T-helper 9 cell (primary cell): Measurements from ENCODE around the gene PLPP2.
A peak's percentile ranks its signal among the peaks of the same experiment; 100 is the strongest.
"Not testable (repeated sequence)": the region's sequence is repeated elsewhere in the genome, so short reads cannot be mapped to it uniquely, and the experiment has no call there.

ENCODE experiments used
- DNase-seq: peaks from one replicate; pipeline ENCODE4 v3.0.0-alpha.2; 2020

Gene PLPP2

DNA sequence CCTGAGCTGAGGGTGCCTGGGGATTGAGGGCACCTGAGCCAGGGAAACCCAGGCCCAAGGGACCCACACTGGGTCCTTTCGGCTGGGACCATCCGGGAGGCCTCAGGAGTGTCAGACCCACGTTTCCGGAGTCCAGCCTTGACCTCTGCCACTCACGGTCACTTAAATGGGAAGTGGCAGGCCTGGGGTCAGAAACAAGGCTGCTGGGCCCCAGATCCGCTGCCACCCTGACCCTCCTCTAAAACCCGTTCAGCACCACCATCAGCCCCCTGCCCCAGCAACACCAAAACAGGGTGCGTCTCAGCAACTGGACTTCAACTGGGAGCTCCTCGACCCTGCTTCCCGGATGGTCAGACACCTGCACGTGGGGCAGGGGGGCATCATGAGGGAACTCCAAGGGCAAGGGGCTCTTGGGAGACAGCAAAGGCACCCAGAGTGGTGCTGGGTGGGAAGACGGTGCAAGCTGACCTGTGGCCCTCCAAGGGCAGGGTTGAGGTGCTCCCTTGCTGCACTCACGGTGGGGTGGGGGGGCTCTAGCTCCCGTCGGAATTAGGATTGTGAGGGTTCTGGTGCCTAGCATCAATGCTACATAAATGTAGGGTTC is 1.2 kb upstream of the PLPP2 start:
- no peak for DNase-seq

DNA sequence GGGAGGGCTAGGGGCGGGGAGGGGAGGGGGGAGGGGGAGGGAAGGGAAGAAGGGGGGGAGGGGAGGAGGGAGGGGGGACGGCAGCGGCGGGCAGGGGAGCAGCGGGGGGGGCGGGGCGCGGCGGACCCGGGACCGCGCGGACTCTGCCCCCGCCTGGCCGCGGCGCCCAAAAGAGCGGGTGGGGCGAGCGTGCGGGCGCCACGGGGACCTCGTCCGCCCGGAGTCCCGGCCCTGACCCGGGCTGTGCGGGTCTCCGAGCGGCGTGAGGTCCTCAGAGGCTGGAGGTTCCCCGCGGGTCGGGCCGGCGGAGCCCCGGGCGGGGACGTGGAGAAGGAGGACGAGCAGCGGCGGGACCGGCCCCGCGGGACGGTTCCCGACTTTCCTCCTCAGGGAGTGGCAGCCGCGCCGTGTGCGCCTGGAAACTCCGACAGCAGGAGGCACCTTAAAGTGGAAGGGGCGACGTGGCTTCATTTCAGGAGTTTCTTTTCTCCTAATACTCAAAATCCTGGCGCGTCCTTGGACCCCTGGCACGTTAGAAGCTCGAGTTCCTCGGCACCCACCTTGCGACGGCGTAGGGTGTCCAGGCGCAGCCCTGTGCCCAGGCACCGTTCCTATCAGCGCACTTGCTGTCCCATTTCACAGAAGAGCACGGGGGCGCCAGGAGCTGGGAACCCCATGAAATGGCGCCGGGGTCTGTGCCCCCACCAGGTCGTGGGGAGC is 518 bp upstream of the PLPP2 start:
- DNase-seq: no peak

- no peak for DNase-seq
Measured at GRCh38 chr19:290372-291005, 714 bp downstream of the PLPP2 start.

DNA sequence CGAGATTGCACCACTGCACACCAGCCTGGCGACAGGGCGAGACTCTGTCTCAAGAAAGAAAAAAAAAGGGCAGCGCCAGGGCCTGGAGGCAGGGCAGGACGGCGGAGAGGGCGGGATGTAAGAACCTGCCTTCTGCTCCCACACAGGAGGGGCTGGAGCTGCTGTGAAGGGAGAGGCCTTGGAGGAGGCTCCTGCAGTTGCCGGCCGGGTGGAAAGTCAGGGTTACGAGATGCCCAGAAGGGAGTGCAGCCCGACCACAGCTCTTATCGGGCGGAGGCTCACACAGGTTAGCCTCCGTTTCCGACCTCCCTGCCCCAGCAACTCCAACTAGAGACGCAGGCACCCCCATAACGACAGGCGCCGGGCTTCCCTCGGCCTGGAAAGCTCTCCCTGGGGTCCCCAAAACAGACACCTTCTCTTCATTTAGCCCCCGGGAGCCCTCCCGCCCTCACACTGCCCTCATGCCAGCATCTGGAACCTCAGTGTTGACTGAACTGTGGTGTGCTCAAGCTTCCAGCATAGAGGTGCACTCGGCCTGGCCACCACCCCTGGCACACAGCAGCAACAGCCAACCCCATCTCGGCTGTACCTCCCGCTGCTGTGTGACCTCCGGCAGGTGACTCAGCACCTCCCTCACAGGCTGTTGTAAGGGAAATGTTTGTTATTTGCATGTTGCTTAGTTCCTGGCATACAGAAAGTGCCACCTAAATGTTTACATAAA is 1.4 kb downstream of the PLPP2 start:
- peak; percentile 34 for DNase-seq

DNA sequence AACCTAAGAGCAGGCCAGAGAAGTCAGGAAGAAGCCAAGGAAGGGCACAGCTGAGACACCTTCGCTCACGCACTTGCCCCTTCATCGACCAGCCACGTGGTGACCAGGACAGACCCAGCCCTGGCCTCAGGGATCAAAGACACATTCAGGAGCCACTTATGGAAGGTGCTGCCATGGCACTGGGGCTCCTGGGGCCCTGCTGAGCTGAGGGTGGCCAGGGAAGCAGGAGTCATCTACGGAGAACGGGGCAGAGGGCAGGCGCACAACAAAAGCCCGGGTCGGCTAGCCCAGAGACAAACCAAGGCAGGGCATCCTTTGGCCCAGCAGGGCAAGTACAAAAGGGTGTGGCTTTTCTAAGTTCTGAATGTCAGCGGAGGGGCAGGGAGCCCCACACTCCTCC is 2.3 kb downstream of the PLPP2 start:
- no peak for DNase-seq

- DNase-seq: no peak
Measured at GRCh38 chr19:287381-287871, 3.8 kb downstream of the PLPP2 start.

GRCh38 chr19:283395-283794 is 7.8 kb downstream of the PLPP2 start:
- no peak for DNase-seq

GRCh38 chr19:282501-282900 is 8.7 kb downstream of the PLPP2 start:
- no peak for DNase-seq

DNA sequence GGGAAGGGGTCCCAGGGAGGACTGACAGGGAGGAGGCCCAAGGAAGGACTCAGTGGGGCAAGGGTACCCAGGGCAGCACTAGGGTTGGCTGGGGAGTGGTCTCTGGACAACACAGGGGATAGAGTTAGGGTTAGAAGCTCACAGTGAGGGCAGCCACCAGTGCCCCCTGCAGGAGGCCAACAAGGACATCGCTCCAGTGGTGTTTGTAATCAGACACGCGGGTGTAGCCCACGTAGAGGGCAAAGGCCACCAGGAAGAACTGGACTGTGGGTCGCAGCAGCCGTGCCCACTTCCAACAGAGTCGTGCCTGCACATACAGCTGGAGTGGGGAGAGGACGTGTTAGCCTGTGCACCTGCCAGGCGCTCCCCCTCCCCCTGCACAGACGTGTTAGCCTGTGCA is 9.2 kb downstream of the PLPP2 start:
- DNase-seq: no peak

DNA sequence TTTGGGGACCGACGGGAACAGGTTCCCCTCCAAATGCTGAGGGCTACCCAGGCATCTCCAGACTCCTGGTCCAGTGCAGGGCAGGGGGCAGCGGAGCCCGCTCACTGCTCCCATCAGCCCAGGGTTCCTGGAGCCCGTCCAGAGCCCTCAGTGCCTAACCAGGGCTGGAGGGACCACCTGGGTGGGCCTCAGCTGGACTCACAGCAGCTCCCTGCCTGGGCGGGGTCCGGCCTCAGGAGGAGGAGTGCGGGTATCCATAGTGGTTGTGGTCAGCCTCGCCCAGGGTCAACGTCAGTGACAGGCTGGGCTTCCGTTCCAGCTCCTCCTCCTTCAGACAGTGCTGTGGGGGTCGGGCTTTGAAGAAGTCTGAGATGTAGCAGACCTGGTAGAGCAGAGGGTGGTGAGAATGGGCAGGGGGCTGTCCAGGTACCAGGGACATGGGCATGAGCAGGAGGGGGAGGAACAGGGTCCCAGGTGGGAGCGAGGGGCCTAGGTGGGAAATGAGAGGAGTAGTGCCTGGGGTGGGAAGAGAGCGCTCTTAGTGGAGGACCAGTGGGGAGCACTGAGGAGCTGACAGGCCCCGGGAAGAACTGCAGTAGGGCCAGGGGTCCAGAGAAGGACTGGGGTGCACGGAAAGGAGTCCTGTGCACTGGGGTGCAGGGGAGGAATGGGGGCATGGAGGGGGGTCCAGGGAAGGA is 9.9 kb downstream of the PLPP2 start:
- no peak for DNase-seq

DNA sequence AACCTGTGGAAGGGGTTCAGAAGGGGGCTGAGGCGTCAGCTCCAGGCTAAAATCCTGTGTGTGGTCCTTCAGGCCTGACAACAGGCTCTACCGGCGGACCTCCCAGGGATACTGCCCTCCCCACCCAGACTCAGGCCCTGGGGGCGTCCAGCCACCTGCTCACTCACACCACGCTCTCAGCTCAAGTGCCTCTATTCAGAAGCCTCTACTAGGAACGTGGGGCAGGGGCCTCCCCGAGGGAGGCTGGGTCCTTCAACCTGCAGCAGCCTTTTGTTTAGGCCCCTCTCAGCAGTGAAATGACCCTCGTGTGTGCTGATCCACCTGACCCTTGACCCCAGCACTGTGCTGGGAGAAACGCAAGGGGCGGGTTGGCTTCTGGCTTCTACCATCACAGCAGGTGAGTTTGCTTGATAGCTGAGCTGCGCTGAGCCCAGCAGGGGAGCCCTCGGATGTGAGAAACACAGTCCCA is 10.6 kb downstream of the PLPP2 start:
- DNase-seq: no peak

GRCh38 chr19:279656-280055 is 11.5 kb downstream of the PLPP2 start:
- DNase-seq: no peak

DNA sequence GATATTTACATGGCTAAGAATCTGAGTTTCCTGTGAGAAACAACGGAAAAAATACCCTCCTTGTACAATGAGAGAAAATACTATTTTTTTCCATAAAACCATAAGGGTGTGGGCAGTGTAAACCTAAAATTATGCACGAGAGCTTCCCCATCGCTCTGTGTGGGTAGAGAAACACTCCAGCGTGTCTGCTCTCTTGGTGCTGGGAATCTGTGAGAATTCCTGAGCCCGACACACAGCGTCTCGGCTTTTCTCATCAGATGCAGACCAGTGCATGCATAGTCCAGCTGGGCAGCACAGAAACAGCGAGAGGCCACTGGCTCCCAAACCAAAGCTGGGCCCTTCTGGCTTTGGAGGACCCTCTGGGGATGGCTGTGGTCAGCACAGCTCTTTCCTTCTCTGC is 12.0 kb downstream of the PLPP2 start:
- no peak for DNase-seq

GRCh38 chr19:277581-278165 is 13.5 kb downstream of the PLPP2 start:
- no peak for DNase-seq

GRCh38 chr19:277131-277530 is 14.1 kb downstream of the PLPP2 start:
- no peak for DNase-seq

DNA sequence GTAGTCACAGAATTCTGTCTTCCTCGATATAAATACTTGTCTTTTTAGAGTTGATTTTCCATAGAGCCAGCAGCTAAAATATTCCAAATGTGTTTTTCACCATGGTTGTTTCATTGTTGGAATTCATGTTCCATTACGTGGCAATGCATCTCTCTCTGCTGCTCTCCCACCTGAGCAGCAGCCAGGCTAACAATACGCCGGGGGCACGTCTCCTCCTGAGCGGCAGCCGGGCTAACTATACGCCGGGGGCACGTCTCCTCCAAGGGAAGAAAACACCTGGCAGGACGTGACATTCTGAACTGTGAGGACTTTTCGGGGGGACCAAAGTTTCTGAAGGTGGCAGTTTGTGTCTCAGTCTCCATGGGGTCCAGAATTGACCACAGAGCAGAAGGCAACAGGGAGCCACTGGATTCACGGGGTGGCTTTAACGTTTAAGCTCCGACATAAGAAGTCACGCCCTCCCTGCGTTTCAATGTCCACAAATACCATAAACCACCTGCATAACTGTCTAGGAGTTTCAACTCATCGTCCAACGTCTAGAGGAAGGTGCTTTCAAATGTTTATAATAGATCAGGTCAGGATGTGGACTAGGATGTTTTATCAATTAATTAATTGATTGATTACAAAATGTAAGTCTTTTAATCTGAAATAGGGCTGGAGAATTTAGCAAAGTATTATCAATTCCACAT is 15.1 kb downstream of the PLPP2 start:
- no peak for DNase-seq

DNA sequence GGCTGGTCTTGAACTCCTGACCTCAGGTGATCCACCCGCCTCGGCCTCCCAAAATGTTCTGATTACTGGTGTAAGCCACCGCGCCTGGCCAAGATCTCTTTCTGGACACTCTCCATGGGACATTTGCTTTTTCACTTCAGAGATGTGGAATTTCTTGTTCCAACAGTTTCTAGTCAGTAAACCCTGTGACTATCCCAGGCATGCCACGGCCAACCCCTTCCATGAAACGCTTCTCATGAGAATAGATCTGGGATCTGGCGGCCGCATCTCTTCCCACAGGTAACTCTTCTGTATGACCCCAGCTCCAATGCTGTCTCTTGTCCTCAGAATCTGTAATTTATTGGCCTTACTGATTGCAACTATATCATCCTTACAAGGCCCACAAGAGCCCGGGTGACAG is 16.2 kb downstream of the PLPP2 start:
- no peak for DNase-seq

DNA sequence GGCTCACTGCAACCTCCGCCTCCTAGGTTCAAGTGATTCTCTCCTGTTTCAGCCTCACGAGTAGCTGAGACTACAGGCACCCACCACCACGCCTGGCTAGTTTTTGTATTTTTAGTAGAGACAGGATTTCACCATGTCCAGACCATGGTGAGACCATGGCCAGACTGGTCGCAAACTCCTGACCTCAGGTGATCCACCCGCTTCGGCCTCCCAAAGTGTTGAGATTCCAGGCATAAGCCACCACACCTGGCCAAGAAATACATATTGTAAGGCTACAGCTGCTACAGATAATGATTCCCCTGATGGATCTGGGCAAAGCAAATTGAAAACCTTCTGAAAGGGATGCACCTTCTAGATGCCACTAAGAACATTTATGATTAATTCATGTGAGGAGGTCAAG is 17.8 kb downstream of the PLPP2 start:
- DNase-seq: no peak

DNA sequence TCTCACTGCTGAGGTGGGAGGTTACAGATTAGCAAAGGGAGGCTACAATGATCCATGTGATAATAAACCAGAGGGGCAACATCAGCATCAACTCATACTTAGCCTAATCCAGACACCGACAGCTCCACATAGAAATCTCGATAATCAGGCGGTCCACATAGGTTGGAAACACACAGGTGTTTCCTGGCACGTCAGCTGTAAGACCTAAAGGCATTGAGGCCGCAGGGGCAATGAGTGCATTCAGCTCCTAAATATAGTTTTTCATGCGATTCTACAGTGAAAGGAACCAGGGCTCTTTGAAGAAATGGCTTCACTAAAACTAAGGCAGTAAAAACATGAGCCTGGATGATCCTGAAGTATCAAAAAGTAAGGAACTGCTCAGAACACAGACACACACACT is 19.3 kb downstream of the PLPP2 start:
- DNase-seq: no peak

DNA sequence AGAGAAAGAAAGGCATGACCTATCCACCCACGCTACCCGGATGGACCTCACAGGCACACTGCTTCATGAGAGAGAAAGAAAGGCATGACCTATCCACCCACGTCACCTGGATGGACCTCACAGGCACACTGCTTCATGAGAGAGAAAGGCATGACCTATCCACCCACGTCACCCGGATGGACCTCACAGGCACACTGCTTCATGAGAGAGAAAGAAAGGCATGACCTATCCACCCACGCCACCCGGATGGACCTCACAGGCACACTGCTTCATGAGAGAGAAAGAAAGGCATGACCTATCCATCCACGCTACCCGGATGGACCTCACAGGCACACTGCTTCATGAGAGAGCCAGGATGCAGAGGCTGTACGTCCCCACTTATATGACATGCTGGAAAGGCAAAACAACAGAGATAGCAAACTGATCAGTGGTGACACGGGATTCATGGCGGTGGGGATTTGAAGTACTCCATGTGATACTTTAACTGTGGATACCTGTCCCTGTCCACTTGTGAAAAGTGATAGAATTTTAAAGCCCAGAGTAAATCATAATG is 20.4 kb downstream of the PLPP2 start:
- DNase-seq: not testable (repeated sequence)

GRCh38 chr19:269241-269640 is 22.0 kb downstream of the PLPP2 start:
- no peak for DNase-seq
